Lower leg skin (tissue), 4 donors: ENCODE results near the gene MGLL. TPM values are rescaled to one million over a fixed set of nuclear protein-coding genes. Genes with fewer than 3 reads are reported as not detected.

Experiments
- DNase-seq, 2 donors: peaks; one replicate each; pipeline ENCODE4 v3.0.0-alpha.2; 2019; ENCODE audit warnings: low spot score in 2 of 2
- H3K4me3 ChIP-seq: fragments of 200-600 bp; sonication (generic); 2 replicates; pipeline ENCODE4 v1.5.1; 2017; ENCODE audit warnings: mild to moderate bottlenecking, low read depth; ENCODE audit not compliant: poor library complexity, severe bottlenecking
- CTCF ChIP-seq, 3 donors: fragments of 450-650 bp; IDR thresholded peaks; one replicate each; pipeline ENCODE4 v1.5.1; 2016; ENCODE audit warnings: antibody characterized with exemption in 3 of 3, mild to moderate bottlenecking in 3 of 3, moderate library complexity in 2 of 3
- POLR2A ChIP-seq, 2 donors: fragments of 450-650 bp; IDR thresholded peaks; one replicate each; pipeline ENCODE4 v1.6.1; 2016 to 2017; ENCODE audit warnings: antibody characterized with exemption in 2 of 2, mild to moderate bottlenecking in 1 of 2, moderate library complexity in 1 of 2
- WGBS, 2 donors: methylation state at CpG; one replicate each; pipeline ENCODE4 v1.1.5; 2018; 5-methylcytosine and 5-hydroxymethylcytosine counted together
- intact Hi-C: fragments of 100-400 bp; cut with DNase I; formaldehyde crosslinking; loops from one replicate; pipeline ENCODE4 v1.15.0; 2023; ENCODE audit warnings: low total_unique reads
- total RNA-seq, 4 donors: library from RNA; depleted of rRNA; stranded (reverse); fragments of >200 nt; gene quantifications; one replicate each; pipeline ENCODE4 v1.1.0, GENCODE V29; 2016

The MGLL gene
- total RNA-seq, 4 donors from 2014 or later = 44.0 to 57.4 (median 48.0) TPM

GRCh38 chr3:127780536-127781400, 41.5 kb downstream of the MGLL start:
- no peak overlapping the region for H3K4me3 ChIP-seq
- 81 to 84% methylated on average over 8 of the region's 8 CpGs for WGBS, 2 donors
- intact Hi-C loops = no loop called here
- no peak for TF ChIP-seq CTCF (IDR thresholded peaks at IDR 0.05)
- TF ChIP-seq POLR2A (IDR thresholded peaks at IDR 0.05) = no peak
- DNase-seq = no peak

- DNase-seq = no peak
- TF ChIP-seq POLR2A (IDR thresholded peaks at IDR 0.05) = no peak
- TF ChIP-seq CTCF (IDR thresholded peaks at IDR 0.05) = no peak
- intact Hi-C loops = no loop called here
- WGBS, 2 donors = 49 to 59% methylated on average over 3 of the region's 3 CpGs
- H3K4me3 ChIP-seq = no peak overlapping the region
Measured at GRCh38 chr3:127779747-127780146, 42.6 kb downstream of the MGLL start.

GRCh38 chr3:127777921-127778656, 44.2 kb downstream of the MGLL start:
- WGBS, 2 donors = 90 to 94% methylated on average over 10 to 11 of the region's 11 CpGs
- intact Hi-C loops = no loop called here
- no peak overlapping the region for H3K4me3 ChIP-seq
- TF ChIP-seq CTCF (IDR thresholded peaks at IDR 0.05) (no peak), POLR2A (IDR thresholded peaks at IDR 0.05) (no peak)
- no peak for DNase-seq

- H3K4me3 ChIP-seq = no peak overlapping the region
- WGBS, 2 donors = 93 to 100% methylated on average over 1 of the region's 1 CpG
- intact Hi-C loops = no loop called here
- no peak for TF ChIP-seq CTCF (IDR thresholded peaks at IDR 0.05)
- TF ChIP-seq POLR2A (IDR thresholded peaks at IDR 0.05) = no peak
- DNase-seq = no peak
Measured at GRCh38 chr3:127777332-127777731, 45.0 kb downstream of the MGLL start.

- TF ChIP-seq CTCF (IDR thresholded peaks at IDR 0.05) (no peak), POLR2A (IDR thresholded peaks at IDR 0.05) (no peak)
- no peak for DNase-seq
- intact Hi-C loops = no loop called here
- H3K4me3 ChIP-seq = no peak overlapping the region
- 93 to 95% methylated on average over 10 of the region's 10 CpGs for WGBS, 2 donors
Measured at GRCh38 chr3:127776347-127776746, 46.0 kb downstream of the MGLL start.
